ENCODE data around the gene ZNF652. TPM values are rescaled to one million over a fixed set of nuclear protein-coding genes. Genes with fewer than 3 reads are reported as not detected.

ZNF652 gene
- polyA plus RNA-seq, 1 donor from 2014 or later: 26.7 TPM

DNA sequence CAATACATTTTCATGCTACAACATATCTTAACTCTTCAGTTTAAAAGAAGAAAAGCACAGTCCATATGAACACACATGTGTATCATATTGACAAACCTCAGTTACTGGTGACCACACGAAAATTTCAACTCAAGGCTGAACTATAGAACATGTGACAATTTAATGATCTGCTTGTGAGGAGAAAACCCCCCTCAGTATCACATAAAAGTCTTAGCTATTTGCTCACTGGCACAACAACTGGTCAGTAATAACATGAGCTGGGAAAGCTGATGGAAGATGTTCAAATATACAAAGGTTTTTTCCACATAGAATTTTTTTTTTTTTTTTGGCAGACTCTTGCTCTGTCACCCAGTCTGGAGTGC, 19.5 kb downstream of the ZNF652 start:
- no peak overlapping the region for H3K4me3 ChIP-seq (ENCODE audit: low read length)
- no peak overlapping the region for H3K27ac ChIP-seq (ENCODE audit: low read length)
- no peak for TF ChIP-seq MXI1 (conservative IDR thresholded peaks at IDR 0.05; ENCODE audit: poor library complexity, severe bottlenecking)
- TF ChIP-seq EZH2 (IDR thresholded peaks at IDR 0.05; ENCODE audit: borderline replicate concordance, insufficient read depth, low read length, poor library complexity, severe bottlenecking): no peak
- TF ChIP-seq, protein P1, sequence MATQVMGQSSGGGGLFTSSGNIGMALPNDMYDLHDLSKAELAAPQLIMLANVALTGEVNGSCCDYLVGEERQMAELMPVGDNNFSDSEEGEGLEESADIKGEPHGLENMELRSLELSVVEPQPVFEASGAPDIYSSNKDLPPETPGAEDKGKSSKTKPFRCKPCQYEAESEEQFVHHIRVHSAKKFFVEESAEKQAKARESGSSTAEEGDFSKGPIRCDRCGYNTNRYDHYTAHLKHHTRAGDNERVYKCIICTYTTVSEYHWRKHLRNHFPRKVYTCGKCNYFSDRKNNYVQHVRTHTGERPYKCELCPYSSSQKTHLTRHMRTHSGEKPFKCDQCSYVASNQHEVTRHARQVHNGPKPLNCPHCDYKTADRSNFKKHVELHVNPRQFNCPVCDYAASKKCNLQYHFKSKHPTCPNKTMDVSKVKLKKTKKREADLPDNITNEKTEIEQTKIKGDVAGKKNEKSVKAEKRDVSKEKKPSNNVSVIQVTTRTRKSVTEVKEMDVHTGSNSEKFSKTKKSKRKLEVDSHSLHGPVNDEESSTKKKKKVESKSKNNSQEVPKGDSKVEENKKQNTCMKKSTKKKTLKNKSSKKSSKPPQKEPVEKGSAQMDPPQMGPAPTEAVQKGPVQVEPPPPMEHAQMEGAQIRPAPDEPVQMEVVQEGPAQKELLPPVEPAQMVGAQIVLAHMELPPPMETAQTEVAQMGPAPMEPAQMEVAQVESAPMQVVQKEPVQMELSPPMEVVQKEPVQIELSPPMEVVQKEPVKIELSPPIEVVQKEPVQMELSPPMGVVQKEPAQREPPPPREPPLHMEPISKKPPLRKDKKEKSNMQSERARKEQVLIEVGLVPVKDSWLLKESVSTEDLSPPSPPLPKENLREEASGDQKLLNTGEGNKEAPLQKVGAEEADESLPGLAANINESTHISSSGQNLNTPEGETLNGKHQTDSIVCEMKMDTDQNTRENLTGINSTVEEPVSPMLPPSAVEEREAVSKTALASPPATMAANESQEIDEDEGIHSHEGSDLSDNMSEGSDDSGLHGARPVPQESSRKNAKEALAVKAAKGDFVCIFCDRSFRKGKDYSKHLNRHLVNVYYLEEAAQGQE (IDR thresholded peaks at IDR 0.05; ENCODE audit: borderline replicate concordance): no peak
- TF ChIP-seq RAD21 (conservative IDR thresholded peaks at IDR 0.05): no peak
- TF ChIP-seq POLR2AphosphoS5 (IDR thresholded peaks at IDR 0.05): no peak
- no peak for TF ChIP-seq TAF1 (IDR thresholded peaks at IDR 0.05; ENCODE audit: low read depth)
- TF ChIP-seq, protein P2, sequence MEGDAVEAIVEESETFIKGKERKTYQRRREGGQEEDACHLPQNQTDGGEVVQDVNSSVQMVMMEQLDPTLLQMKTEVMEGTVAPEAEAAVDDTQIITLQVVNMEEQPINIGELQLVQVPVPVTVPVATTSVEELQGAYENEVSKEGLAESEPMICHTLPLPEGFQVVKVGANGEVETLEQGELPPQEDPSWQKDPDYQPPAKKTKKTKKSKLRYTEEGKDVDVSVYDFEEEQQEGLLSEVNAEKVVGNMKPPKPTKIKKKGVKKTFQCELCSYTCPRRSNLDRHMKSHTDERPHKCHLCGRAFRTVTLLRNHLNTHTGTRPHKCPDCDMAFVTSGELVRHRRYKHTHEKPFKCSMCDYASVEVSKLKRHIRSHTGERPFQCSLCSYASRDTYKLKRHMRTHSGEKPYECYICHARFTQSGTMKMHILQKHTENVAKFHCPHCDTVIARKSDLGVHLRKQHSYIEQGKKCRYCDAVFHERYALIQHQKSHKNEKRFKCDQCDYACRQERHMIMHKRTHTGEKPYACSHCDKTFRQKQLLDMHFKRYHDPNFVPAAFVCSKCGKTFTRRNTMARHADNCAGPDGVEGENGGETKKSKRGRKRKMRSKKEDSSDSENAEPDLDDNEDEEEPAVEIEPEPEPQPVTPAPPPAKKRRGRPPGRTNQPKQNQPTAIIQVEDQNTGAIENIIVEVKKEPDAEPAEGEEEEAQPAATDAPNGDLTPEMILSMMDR (IDR thresholded peaks at IDR 0.05; ENCODE audit: poor library complexity, severe bottlenecking): no peak
- TF ChIP-seq EP300 (conservative IDR thresholded peaks at IDR 0.05; ENCODE audit: poor library complexity, severe bottlenecking): no peak
- no peak for TF ChIP-seq SMC3 (conservative IDR thresholded peaks at IDR 0.05; ENCODE audit: poor library complexity)
- H3K9ac ChIP-seq (ENCODE audit: low read length): no peak overlapping the region
- H3K36me3 ChIP-seq (ENCODE audit: insufficient read depth, low read length): no peaks in the 10 kb centered on the region
- no peaks in the 10 kb centered on the region for H4K20me1 ChIP-seq (ENCODE audit: insufficient read depth)
- H2AFZ ChIP-seq (ENCODE audit: low read depth, low read length): no peak overlapping the region
- no peak overlapping the region for H3K4me2 ChIP-seq (ENCODE audit: low read length)
- H3K9me3 ChIP-seq (ENCODE audit: low read length): no peaks in the 10 kb centered on the region
- H3K9me2 ChIP-seq (ENCODE audit: insufficient read depth, low read length): no peaks in the 10 kb centered on the region
- H3K27me3 ChIP-seq (ENCODE audit: insufficient read depth, low read depth, low read length): no peaks in the 10 kb centered on the region
- H3F3A ChIP-seq (ENCODE audit: insufficient read depth, low read length, poor library complexity, severe bottlenecking): no peaks in the 10 kb centered on the region
- peaks cover 29% of the 10 kb centered on the region for H3K79me2 ChIP-seq (replicated peaks; ENCODE audit: insufficient read depth, low read length)

DNA sequence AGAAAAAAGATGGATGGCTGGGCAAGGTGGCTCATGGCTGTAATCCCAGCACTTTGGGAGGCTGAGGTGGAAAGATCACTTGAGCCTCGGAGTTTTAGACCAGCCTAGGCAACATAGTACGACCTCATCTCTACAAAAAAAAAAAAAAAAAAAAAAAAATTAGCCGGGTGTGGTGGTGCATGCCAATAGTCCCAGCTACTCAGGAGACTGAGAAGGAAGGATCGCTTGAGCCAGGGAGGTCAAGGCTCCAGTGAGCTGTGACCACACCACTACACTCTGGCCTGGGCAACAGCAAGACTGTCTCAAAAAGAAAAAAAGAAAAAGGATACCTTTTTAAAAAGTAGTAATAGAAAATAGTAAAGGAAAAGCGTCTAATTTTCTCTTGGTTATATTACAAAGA, 20.7 kb downstream of the ZNF652 start:
- TF ChIP-seq EZH2 (IDR thresholded peaks at IDR 0.05; ENCODE audit: borderline replicate concordance, insufficient read depth, low read length, poor library complexity, severe bottlenecking): no peak
- TF ChIP-seq MXI1 (conservative IDR thresholded peaks at IDR 0.05; ENCODE audit: poor library complexity, severe bottlenecking): no peak
- TF ChIP-seq RAD21 (conservative IDR thresholded peaks at IDR 0.05): no peak
- TF ChIP-seq, protein P2 (IDR thresholded peaks at IDR 0.05; ENCODE audit: poor library complexity, severe bottlenecking): no peak
- TF ChIP-seq EP300 (conservative IDR thresholded peaks at IDR 0.05; ENCODE audit: poor library complexity, severe bottlenecking): no peak
- TF ChIP-seq TAF1 (IDR thresholded peaks at IDR 0.05; ENCODE audit: low read depth): no peak
- TF ChIP-seq, protein P1 (IDR thresholded peaks at IDR 0.05; ENCODE audit: borderline replicate concordance): no peak
- TF ChIP-seq SMC3 (conservative IDR thresholded peaks at IDR 0.05; ENCODE audit: poor library complexity): no peak
- TF ChIP-seq POLR2AphosphoS5 (IDR thresholded peaks at IDR 0.05): no peak
- H3K9ac ChIP-seq (ENCODE audit: low read length): no peak overlapping the region
- H3K4me2 ChIP-seq (ENCODE audit: low read length): no peak overlapping the region
- no peaks in the 10 kb centered on the region for H4K20me1 ChIP-seq (ENCODE audit: insufficient read depth)
- no peaks in the 10 kb centered on the region for H3K9me3 ChIP-seq (ENCODE audit: low read length)
- no peaks in the 10 kb centered on the region for H3K27me3 ChIP-seq (ENCODE audit: insufficient read depth, low read depth, low read length)
- no peaks in the 10 kb centered on the region for H3K9me2 ChIP-seq (ENCODE audit: insufficient read depth, low read length)
- H3K27ac ChIP-seq (ENCODE audit: low read length): no peak overlapping the region
- H2AFZ ChIP-seq (ENCODE audit: low read depth, low read length): no peak overlapping the region
- peaks cover 33% of the 10 kb centered on the region for H3K79me2 ChIP-seq (replicated peaks; ENCODE audit: insufficient read depth, low read length)
- no peaks in the 10 kb centered on the region for H3F3A ChIP-seq (ENCODE audit: insufficient read depth, low read length, poor library complexity, severe bottlenecking)
- no peak overlapping the region for H3K4me3 ChIP-seq (ENCODE audit: low read length)
- H3K36me3 ChIP-seq (ENCODE audit: insufficient read depth, low read length): no peaks in the 10 kb centered on the region

Measured in neural cell (in vitro differentiated cells).